Measurements from ENCODE around the gene DGLUCY.

Gene DGLUCY

GRCh38 chr14:91170504-91171121 is 56.7 kb downstream of the DGLUCY start:
- no peak overlapping the region for H3K4me3 ChIP-seq (ENCODE audit: low read depth, low read length)
- no peak for TF ChIP-seq CTCF (IDR thresholded peaks at IDR 0.05; ENCODE audit: borderline replicate concordance, insufficient read depth, low read depth, low read length)

DNA sequence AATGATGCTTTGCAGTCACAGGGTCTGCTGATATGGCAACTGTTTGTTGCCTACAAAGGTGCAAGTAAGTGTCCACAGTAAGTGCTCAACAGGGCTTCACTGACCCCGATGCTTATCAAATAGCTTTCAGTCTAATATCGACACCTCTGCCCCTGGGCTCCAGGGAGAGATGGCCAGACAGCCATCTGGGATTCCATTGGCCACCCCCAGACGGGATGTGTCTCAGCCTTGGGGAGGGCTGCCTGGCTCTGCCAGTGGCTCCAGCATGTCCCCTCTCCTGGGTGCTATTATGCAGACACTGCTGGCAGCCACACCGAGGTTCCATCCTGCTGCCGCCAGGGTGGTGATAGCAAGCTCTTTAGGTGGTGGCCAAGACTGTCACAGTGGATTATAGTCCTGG is 57.4 kb downstream of the DGLUCY start:
- TF ChIP-seq CTCF (IDR thresholded peaks at IDR 0.05; ENCODE audit: borderline replicate concordance, insufficient read depth, low read depth, low read length): no peak
- no peak overlapping the region for H3K4me3 ChIP-seq (ENCODE audit: low read depth, low read length)

DNA sequence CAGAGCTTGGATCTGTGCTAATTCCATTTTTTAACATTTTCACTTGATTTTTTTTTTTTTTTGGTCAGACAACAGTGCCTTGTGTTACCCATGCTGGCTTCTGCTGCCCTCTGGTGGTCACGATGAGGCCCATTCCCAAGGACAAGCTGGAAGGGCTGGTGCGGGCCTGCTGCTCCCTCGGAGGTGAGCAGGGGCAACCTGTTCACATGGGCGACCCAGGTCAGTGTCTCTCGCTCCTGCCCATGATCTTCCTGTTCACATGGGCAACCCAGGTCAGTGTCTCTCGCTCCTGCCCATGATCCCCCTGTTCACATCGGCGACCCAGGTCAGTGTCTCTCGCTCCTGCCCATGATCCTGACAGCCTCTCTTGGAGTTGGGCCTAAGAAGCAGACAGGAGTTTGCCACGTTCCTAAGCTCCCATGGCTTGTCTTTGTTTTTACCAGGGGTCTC is 59.4 kb downstream of the DGLUCY start:
- peak; percentile 86 for TF ChIP-seq CTCF (IDR thresholded peaks at IDR 0.05; ENCODE audit: borderline replicate concordance, insufficient read depth, low read depth, low read length)
- no peak overlapping the region for H3K4me3 ChIP-seq (ENCODE audit: low read depth, low read length)

DNA sequence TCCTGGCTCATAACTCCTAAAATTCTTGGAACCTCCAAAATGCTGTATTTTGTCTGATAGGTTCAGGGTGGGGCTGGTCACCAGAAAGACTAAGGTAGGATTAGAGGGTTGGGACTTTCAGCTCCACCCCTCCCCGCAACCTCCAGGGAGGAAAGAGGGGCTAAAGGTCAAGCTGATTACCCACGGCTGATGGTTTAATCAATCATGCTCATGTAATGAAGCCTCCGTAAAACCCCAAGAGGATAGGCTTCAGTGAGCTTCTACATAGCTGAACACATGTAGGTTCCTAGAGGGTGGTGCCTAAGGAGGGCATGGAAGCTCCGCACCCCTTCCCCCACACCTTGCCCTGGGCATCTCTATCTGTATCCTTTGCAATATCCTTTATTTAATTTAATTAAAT is 60.0 kb downstream of the DGLUCY start:
- H3K4me3 ChIP-seq (ENCODE audit: low read depth, low read length): no peak overlapping the region
- TF ChIP-seq CTCF (IDR thresholded peaks at IDR 0.05; ENCODE audit: borderline replicate concordance, insufficient read depth, low read depth, low read length): no peak

DNA sequence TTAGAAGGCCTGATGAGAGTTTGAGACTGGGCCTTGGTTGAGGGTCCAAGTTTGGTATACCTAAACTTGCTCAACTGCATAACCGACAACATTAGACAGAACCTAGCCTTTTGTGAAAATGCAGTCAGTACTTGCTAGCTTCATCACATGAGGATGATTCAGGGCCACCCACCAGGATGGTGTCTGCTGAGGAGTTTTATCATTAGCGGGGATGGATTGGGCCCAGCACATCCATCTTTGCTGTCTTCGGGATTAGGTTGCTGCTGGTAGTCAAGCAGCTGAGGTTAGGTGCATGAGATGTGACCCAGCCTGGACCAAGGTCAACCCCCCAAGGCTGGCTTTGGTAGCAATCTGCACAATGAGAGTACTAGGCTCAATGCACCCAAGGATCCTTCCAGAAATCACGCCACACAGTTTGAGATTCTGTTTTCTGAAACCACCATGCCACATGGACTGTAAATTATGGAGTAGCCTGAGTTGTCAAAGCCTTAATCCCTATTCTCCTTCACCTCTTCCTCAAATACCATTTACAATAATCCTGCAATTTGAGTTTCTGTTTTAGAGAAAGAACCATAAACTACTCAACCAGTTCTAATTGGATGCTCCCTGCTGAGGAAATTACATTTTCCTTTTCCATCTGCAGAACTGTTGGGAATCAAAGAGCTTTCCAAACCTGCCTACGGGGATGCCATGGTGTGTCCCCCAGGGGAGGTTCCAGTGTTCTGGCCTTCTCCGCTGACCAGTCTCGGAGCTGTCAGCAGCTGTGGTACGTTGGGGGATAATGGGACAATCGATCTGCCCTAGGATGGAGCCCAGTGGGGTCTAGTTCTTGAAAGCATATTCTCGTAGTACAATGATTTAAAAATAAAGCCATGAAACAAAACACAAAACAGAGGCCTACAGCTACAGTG is 61.7 kb downstream of the DGLUCY start:
- no peak overlapping the region for H3K4me3 ChIP-seq (ENCODE audit: low read depth, low read length)
- TF ChIP-seq CTCF (IDR thresholded peaks at IDR 0.05; ENCODE audit: borderline replicate concordance, insufficient read depth, low read depth, low read length): no peak

- peak; percentile 64 for TF ChIP-seq CTCF (IDR thresholded peaks at IDR 0.05; ENCODE audit: borderline replicate concordance, insufficient read depth, low read depth, low read length)
- H3K4me3 ChIP-seq (ENCODE audit: low read depth, low read length): no peak overlapping the region
These were observed 63.5 kb downstream of the DGLUCY start for GRCh38 chr14:91177073-91178034.

Data from GM12875 (cell line).